HCT116 (cell line): Measurements from ENCODE around the gene TP63. TPM values are rescaled to one million over a fixed set of nuclear protein-coding genes. Genes with fewer than 3 reads are reported as not detected.

ENCODE experiments used
- ATAC-seq: fragments of 200-7000 bp; cut with Tn5 transposase; 2 replicates; pipeline ENCODE4 v1.9.1; 2020; ENCODE audit warnings: mild to moderate bottlenecking, moderate library complexity
- BruUV-seq: library from RNA; stranded (reverse); fragments of 400-500 nt; replicated peaks from 2 replicates; lab custom pipeline; 2021; lab: Mats Ljungman, UMichigan
- CTCF ChIA-PET: fragments of 300-600 bp; sonication (Branson Sonifier 250); formaldehyde crosslinking; loops from one replicate; lab custom pipeline; 2021; ENCODE audit warnings: antibody characterized with exemption; lab: Charles Lee
- POLR2A ChIA-PET: fragments of 300-600, 350-600 bp; sonication (Branson Sonifier 250); formaldehyde crosslinking; loops from one replicate; lab custom pipeline; 2021; ENCODE audit warnings: antibody characterized with exemption; lab: Charles Lee
- RAD21 ChIA-PET, 2 experiments: fragments of 300-600 bp; sonication (Branson Sonifier 250); formaldehyde crosslinking; loops; one replicate each; lab custom pipeline; 2023; ENCODE audit warnings: low total read pairs in 2 of 2; ENCODE audit not compliant: uncharacterized antibody in 2 of 2, unreplicated experiment in 2 of 2, low non-redundant PET in 1 of 2; lab: Charles Lee
- DNase-seq: peaks from one replicate; pipeline ENCODE4 v3.0.0-alpha.2; 2010; ENCODE audit warnings: low read depth, low spot score
- H2AFZ ChIP-seq: fragments of 200-600 bp; shearing (Covaris generic), sonication (generic); 2 replicates; pipeline ENCODE4 v1.6.1; 2017; ENCODE audit warnings: low read depth, mixed run types, mixed read lengths, antibody characterized with exemption, low read length; ENCODE audit not compliant: poor library complexity, severe bottlenecking
- H3K27ac ChIP-seq: 2 replicates; pipeline ENCODE4 v1.5.1; 2012; ENCODE audit warnings: low read depth, low read length
- H3K27me3 ChIP-seq: fragments of 200-600 bp; sonication (generic); 2 replicates; pipeline ENCODE4 v1.6.1; 2016; ENCODE audit warnings: mixed run types, low read length, mixed read lengths; ENCODE audit not compliant: insufficient read depth
- H3K36me3 ChIP-seq, 2 experiments: fragments of 200-500 bp in 1 of 2; fragments of 200-600 bp in 1 of 2; sonication (Bioruptor generic) in 1 of 2; sonication (generic) in 1 of 2; 2 replicates each; pipeline versions ENCODE4 v1.5.1 to v1.6.1; 2014 to 2016; ENCODE audit warnings: low read length in 2 of 2, inconsistent platforms in 1 of 2, mixed read lengths in 1 of 2, mixed run types in 1 of 2; ENCODE audit not compliant: insufficient read depth in 2 of 2, control insufficient read depth in 1 of 2
- H3K4me1 ChIP-seq, 2 experiments: fragments of 200-600 bp in 1 of 2; sonication (generic) in 1 of 2; 2 replicates each; pipeline versions ENCODE4 v1.5.1 to v1.6.1; 2012 to 2017; ENCODE audit warnings: low read length in 2 of 2, inconsistent platforms in 1 of 2, mild to moderate bottlenecking in 1 of 2, mixed read lengths in 1 of 2, mixed run types in 1 of 2, moderate library complexity in 1 of 2; ENCODE audit not compliant: insufficient read depth in 2 of 2, control insufficient read depth in 1 of 2
- H3K4me2 ChIP-seq: fragments of 200-600 bp; sonication (generic); 2 replicates; pipeline ENCODE4 v1.6.1; 2017; ENCODE audit warnings: mixed run types, low read length, mixed read lengths
- H3K4me3 ChIP-seq, 2 experiments: fragments of 200-600 bp in 1 of 2; sonication (generic) in 1 of 2; replicated peaks in 1 of 2; 2 replicates each; pipeline ENCODE4 v1.5.1; 2011 to 2016; ENCODE audit warnings: low read length in 2 of 2, control low read depth in 1 of 2, low read depth in 1 of 2, mild to moderate bottlenecking in 1 of 2, mixed read lengths in 1 of 2, mixed run types in 1 of 2
- H3K79me2 ChIP-seq: fragments of 200-600 bp; sonication (generic); 2 replicates; pipeline ENCODE4 v1.6.1; 2017; ENCODE audit warnings: mild to moderate bottlenecking, mixed run types, low read length, moderate library complexity, mixed read lengths; ENCODE audit not compliant: insufficient read depth
- H3K9ac ChIP-seq: fragments of 200-600 bp; sonication (generic); 2 replicates; pipeline ENCODE4 v1.6.1; 2016; ENCODE audit warnings: low read length, mixed read lengths
- H3K9me2 ChIP-seq: fragments of 200-600 bp; sonication (generic), shearing (Covaris generic); 2 replicates; pipeline ENCODE4 v1.6.1; 2017; ENCODE audit warnings: mixed run types, mild to moderate bottlenecking, moderate library complexity; ENCODE audit not compliant: insufficient read depth
- H3K9me3 ChIP-seq, 2 experiments: fragments of 200-500 bp in 1 of 2; fragments of 200-600 bp in 1 of 2; sonication (Bioruptor generic) in 1 of 2; sonication (generic) in 1 of 2; 2 replicates each; pipeline ENCODE4 v1.6.1; 2014 to 2017; ENCODE audit warnings: low read length in 2 of 2, mixed read lengths in 2 of 2, inconsistent platforms in 1 of 2, low read depth in 1 of 2, mild to moderate bottlenecking in 1 of 2, mixed run types in 1 of 2, moderate library complexity in 1 of 2; ENCODE audit not compliant: control insufficient read depth in 1 of 2, insufficient read depth in 1 of 2
- H4K20me1 ChIP-seq: fragments of 200-600 bp; sonication (generic), shearing (Covaris generic); 2 replicates; pipeline ENCODE4 v1.6.1; 2017; ENCODE audit warnings: mixed run types, mild to moderate bottlenecking, moderate library complexity; ENCODE audit not compliant: insufficient read depth
- ATF3 ChIP-seq: IDR thresholded peaks from 2 replicates; pipeline ENCODE4 v1.6.1; 2012
- CBX3 ChIP-seq: IDR thresholded peaks from 2 replicates; pipeline ENCODE4 v1.6.1; 2012; ENCODE audit warnings: low read depth
- ELF1 ChIP-seq: IDR thresholded peaks from 2 replicates; pipeline ENCODE4 v1.6.1; 2012; ENCODE audit warnings: low read depth, borderline replicate concordance
- EZH2 ChIP-seq: fragments of 200-600 bp; sonication (generic); IDR thresholded peaks from 2 replicates; pipeline ENCODE4 v1.6.1; 2017; ENCODE audit warnings: antibody characterized with exemption, mixed run types
- EZH2phosphoT487 ChIP-seq: fragments of 200-600 bp; IDR thresholded peaks from 2 replicates; pipeline ENCODE4 v1.6.1; 2018; ENCODE audit warnings: antibody characterized with exemption, borderline replicate concordance
- POLR2A ChIP-seq: IDR thresholded peaks from 2 replicates; pipeline ENCODE4 v1.7.0; 2011; ENCODE audit warnings: borderline replicate concordance; ENCODE audit not compliant: insufficient read depth, insufficient read length; ENCODE audit errors: extremely low read depth
- POLR2AphosphoS5 ChIP-seq: IDR thresholded peaks from 2 replicates; pipeline ENCODE4 v1.6.1; 2011; ENCODE audit warnings: mild to moderate bottlenecking, low read depth, low read length, moderate library complexity
- RAD21 ChIP-seq: IDR thresholded peaks from 2 replicates; pipeline ENCODE4 v1.6.1; 2012; ENCODE audit warnings: low read depth, mild to moderate bottlenecking
- REST ChIP-seq: IDR thresholded peaks from 2 replicates; pipeline ENCODE4 v1.6.1; 2012; ENCODE audit warnings: low read depth
- SIN3A ChIP-seq: IDR thresholded peaks from 2 replicates; pipeline ENCODE4 v1.6.1; 2012; ENCODE audit warnings: low read depth
- SP1 ChIP-seq: IDR thresholded peaks from 2 replicates; pipeline ENCODE4 v1.6.1; 2012; ENCODE audit warnings: low read depth
- SRF ChIP-seq: IDR thresholded peaks from 2 replicates; pipeline ENCODE4 v1.6.1; 2012; ENCODE audit warnings: low read depth
- TCF7L2 ChIP-seq: IDR thresholded peaks from 2 replicates; pipeline ENCODE4 v1.7.0; 2011; ENCODE audit warnings: borderline replicate concordance, inconsistent platforms; ENCODE audit not compliant: insufficient read depth, insufficient read length; ENCODE audit errors: extremely low read depth
- YY1 ChIP-seq: IDR thresholded peaks from 2 replicates; pipeline ENCODE4 v1.6.1; 2011; ENCODE audit warnings: low read length, low read depth, moderate library complexity, mild to moderate bottlenecking; ENCODE audit not compliant: insufficient replicate concordance; ENCODE audit errors: extremely low read depth
- ZBTB33 ChIP-seq: IDR thresholded peaks from 2 replicates; pipeline ENCODE4 v1.6.1; 2011; ENCODE audit warnings: mild to moderate bottlenecking, low read length, moderate library complexity; ENCODE audit not compliant: insufficient replicate concordance; ENCODE audit errors: extremely low read depth
- ZNF274 ChIP-seq: fragments of 200-500 bp; sonication (Bioruptor generic); IDR thresholded peaks from 2 replicates; pipeline ENCODE4 v1.6.1; 2014; ENCODE audit warnings: mild to moderate bottlenecking, low read depth, low read length, inconsistent platforms
- intact Hi-C: fragments of 100-400 bp; cut with micrococcal nuclease; formaldehyde crosslinking; loops from 2 replicates; pipeline ENCODE4 v1.10.0; 2022
- total RNA-seq: library from RNA; stranded (reverse); gene quantifications from one replicate; pipeline ENCODE4 v1.2.1, GENCODE V29; 2021; ENCODE audit not compliant: unreplicated experiment

TP63 gene
- total RNA-seq, 1 experiment from 2014 or later: not detected

- TF ChIP-seq REST (no peak), ZBTB33 (no peak), POLR2AphosphoS5 (no peak), ELF1 (no peak)
Measured at GRCh38 chr3:189621948-189622603, 9.1 kb upstream of the TP63 start (continued).

- H3K9ac ChIP-seq: no peak overlapping the region
- no peaks in the 10 kb centered on the region for H4K20me1 ChIP-seq
- H3K27me3 ChIP-seq: no peaks in the 10 kb centered on the region
- no peak for DNase-seq
- intact Hi-C loops: no loop called here
- no peak overlapping the region for H3K4me2 ChIP-seq
- no peaks in the 10 kb centered on the region for H3K79me2 ChIP-seq
- H3K9me3 ChIP-seq: no peaks in the 10 kb centered on the region
- no TSS peak for BruUV-seq
- no peak overlapping the region for H2AFZ ChIP-seq
- POLR2A ChIA-PET: no interaction called here
- RAD21 ChIA-PET: no interaction called here
- H3K9me2 ChIP-seq: no peaks in the 10 kb centered on the region
- no peaks in the 10 kb centered on the region for H3K4me1 ChIP-seq
- no peak overlapping the region for H3K27ac ChIP-seq
- CTCF ChIA-PET: no interaction called here
- no peaks in the 10 kb centered on the region for H3K36me3 ChIP-seq
- H3K4me3 ChIP-seq: no peak overlapping the region
- no peak for ATAC-seq
- TF ChIP-seq SRF (no peak), TCF7L2 (no peak), RAD21 (no peak), CBX3 (no peak), EZH2 (no peak), SP1 (no peak), SIN3A (no peak), POLR2A (no peak), ATF3 (no peak), YY1 (no peak), REST (no peak), ZNF274 (no peak), EZH2phosphoT487 (no peak)
Measured at GRCh38 chr3:189622629-189623028, 8.6 kb upstream of the TP63 start.
